Activated naive CD4-positive, alpha-beta T cell treated with anti-CD3 and anti-CD28 coated beads, Interleukin-2, amount 10 ng/mL, durations not matched to agents 7 days and 5 days (primary cell): Measurements from ENCODE around the gene FAM9C.
"Not testable (repeated sequence)": the region's sequence is repeated elsewhere in the genome, so short reads cannot be mapped to it uniquely, and the experiment has no call there.

Experiments used
- CTCF ChIA-PET: fragments of 350-600 bp; sonication (Branson Sonifier 250); formaldehyde crosslinking; loops from one replicate; lab custom pipeline; 2021; ENCODE audit warnings: antibody characterized with exemption; lab: Charles Lee
- DNase-seq: peaks from one replicate; pipeline ENCODE4 v3.0.0-alpha.2; 2020
- H3K27ac Mint-ChIP-seq: one replicate; pipeline ENCODE4 v1.8.0; 2021; ENCODE audit warnings: mild to moderate bottlenecking, moderate library complexity, mixed read lengths
- H3K27me3 Mint-ChIP-seq: one replicate; pipeline ENCODE4 v1.8.0; 2021; ENCODE audit warnings: mild to moderate bottlenecking, mixed read lengths
- H3K36me3 Mint-ChIP-seq: one replicate; pipeline ENCODE4 v1.8.0; 2021; ENCODE audit warnings: mixed read lengths
- H3K4me1 Mint-ChIP-seq: one replicate; pipeline ENCODE4 v1.8.0; 2021; ENCODE audit warnings: mixed read lengths
- H3K4me3 Mint-ChIP-seq: one replicate; pipeline ENCODE4 v1.8.0; 2021; ENCODE audit warnings: mild to moderate bottlenecking, moderate library complexity, mixed read lengths
- H3K9me3 Mint-ChIP-seq: one replicate; pipeline ENCODE4 v1.8.0; 2021; ENCODE audit warnings: mixed read lengths

The FAM9C gene

DNA sequence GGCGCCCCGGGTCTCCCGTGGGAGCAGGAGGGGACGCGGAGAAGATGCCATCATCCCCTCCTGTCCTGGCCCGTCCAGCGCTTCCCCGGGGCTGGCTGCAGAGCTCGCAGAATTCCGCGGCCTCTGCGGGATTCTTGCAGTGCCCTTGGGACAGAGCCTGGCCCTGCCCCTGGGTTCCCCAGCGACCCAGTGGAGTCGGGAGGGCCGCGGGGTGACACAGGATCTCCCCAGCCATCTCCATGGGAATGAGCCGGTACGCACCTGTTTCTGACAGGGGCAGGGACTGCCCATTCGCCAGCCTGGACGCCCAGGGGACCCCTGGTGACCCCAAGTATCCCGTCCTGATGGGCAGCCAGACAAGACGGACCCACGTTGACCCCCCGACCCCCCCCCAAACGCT, 482 bp downstream of the FAM9C start:
- Mint-ChIP-seq H3K27me3 (no peaks in the 10 kb centered on the region), H3K4me3 (no peak overlapping the region), H3K9me3 (peaks cover under 1% of the 10 kb centered on the region), H3K36me3 (peaks cover under 1% of the 10 kb centered on the region), H3K27ac (no peak overlapping the region), H3K4me1 (peaks cover 41% of the 10 kb centered on the region)
- no peak for DNase-seq
- CTCF ChIA-PET = no interaction called here

GRCh38 chrX:13043138-13043537, 1.3 kb downstream of the FAM9C start:
- peaks cover 36% of the 10 kb centered on the region for H3K4me1 Mint-ChIP-seq
- CTCF ChIA-PET = interaction anchor here (1.6 kb wide), 1 partner anchor 49 kb away, joined by 4 read pairs; no protein-coding TSS in a partner anchor

GRCh38 chrX:13036896-13037295, 7.5 kb downstream of the FAM9C start:
- peaks cover 4% of the 10 kb centered on the region for H3K4me1 Mint-ChIP-seq
- H3K36me3 Mint-ChIP-seq = peaks cover 6% of the 10 kb centered on the region
- no peak for DNase-seq
- H3K27ac Mint-ChIP-seq = no peak overlapping the region
- CTCF ChIA-PET = no interaction called here
- no peak overlapping the region for H3K4me3 Mint-ChIP-seq
- H3K9me3 Mint-ChIP-seq = no peaks in the 10 kb centered on the region
- no peaks in the 10 kb centered on the region for H3K27me3 Mint-ChIP-seq

More at GRCh38 chrX:13043138-13043537, 1.3 kb downstream of the FAM9C start:
- DNase-seq = no peak
- H3K9me3 Mint-ChIP-seq = no peaks in the 10 kb centered on the region
- no peak overlapping the region for H3K27ac Mint-ChIP-seq
- no peak overlapping the region for H3K4me3 Mint-ChIP-seq
- no peaks in the 10 kb centered on the region for H3K36me3 Mint-ChIP-seq
- H3K27me3 Mint-ChIP-seq = no peaks in the 10 kb centered on the region

- Mint-ChIP-seq H3K9me3 (no peaks in the 10 kb centered on the region), H3K4me3 (no peak overlapping the region), H3K36me3 (peaks cover 6% of the 10 kb centered on the region), H3K27ac (no peak overlapping the region), H3K4me1 (peaks cover 37% of the 10 kb centered on the region), H3K27me3 (no peaks in the 10 kb centered on the region)
- no peak for DNase-seq
- CTCF ChIA-PET = no interaction called here
Observed at GRCh38 chrX:13033193-13033592, 11.2 kb downstream of the FAM9C start.

- H3K4me3 Mint-ChIP-seq = peak overlapping the region; percentile 33
- peaks cover 65% of the 10 kb centered on the region for H3K4me1 Mint-ChIP-seq
- no peaks in the 10 kb centered on the region for H3K9me3 Mint-ChIP-seq
- peak; percentile 26 for DNase-seq
- H3K36me3 Mint-ChIP-seq = peaks cover 4% of the 10 kb centered on the region
- H3K27ac Mint-ChIP-seq = peak overlapping the region; percentile 84
- no peaks in the 10 kb centered on the region for H3K27me3 Mint-ChIP-seq
- CTCF ChIA-PET = no interaction called here
Observed at GRCh38 chrX:13029887-13030771, 14.3 kb downstream of the FAM9C start.

DNA sequence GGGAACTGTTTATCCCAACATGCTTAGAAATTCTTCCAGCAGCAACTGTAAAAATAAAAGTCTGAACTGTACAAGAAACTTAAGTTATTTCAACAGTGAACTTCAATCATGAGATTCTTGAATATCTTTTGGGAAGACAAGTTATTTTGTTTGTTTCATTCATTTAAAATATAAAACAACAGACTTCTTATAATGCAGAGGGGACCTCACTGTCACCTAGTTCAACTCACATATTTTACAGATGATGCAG, 14.9 kb downstream of the FAM9C start:
- Mint-ChIP-seq H3K27me3 (no peaks in the 10 kb centered on the region), H3K27ac (peak overlapping the region; percentile 84), H3K4me1 (peaks cover 70% of the 10 kb centered on the region), H3K36me3 (peaks cover 6% of the 10 kb centered on the region), H3K9me3 (no peaks in the 10 kb centered on the region), H3K4me3 (no peak overlapping the region)
- no peak for DNase-seq
- CTCF ChIA-PET = no interaction called here

DNA sequence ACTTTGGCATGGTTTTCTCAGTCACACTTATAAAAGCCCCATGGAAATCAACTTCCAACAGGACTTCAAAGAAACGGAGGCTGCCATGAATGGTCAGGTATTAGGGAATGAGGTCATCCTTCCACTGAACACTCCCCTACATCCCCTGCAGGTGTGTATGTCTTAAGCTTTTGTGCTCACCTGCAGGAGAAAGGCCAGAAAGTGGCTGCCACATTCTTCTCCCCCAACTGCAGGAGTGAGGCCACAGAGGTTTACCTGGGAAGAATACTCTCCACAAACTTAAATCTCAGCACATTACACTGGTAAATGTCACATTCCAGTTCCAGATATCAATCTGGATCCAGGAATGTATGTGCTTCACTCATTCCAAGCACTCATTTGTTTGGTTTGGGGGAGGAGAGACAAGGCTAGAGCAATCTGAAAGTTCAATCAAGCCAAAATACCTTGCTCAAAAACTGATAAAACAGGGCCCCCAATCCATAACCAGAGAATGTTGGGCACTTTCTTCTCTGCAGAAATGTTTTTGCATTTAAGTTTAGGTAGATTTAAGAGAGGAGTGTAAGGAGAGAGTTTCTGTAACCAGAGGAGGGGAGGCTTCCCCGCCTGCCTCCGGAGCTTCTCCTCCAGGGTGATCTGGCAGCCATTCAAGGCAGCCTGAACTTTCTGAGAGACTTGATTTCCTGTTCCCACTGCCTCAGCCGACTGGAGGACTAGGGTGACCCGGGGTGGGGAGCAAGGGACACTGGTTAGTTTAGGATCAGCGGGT, 15.4 kb downstream of the FAM9C start:
- Mint-ChIP-seq H3K9me3 (no peaks in the 10 kb centered on the region), H3K27me3 (no peaks in the 10 kb centered on the region), H3K4me1 (peaks cover 73% of the 10 kb centered on the region), H3K36me3 (peaks cover 6% of the 10 kb centered on the region), H3K27ac (peak overlapping the region; percentile 84), H3K4me3 (no peak overlapping the region)
- CTCF ChIA-PET = interaction anchor here (0.6 kb wide), 1 partner anchor 48 kb away, joined by 3 read pairs; no protein-coding TSS in a partner anchor
- DNase-seq = peak; percentile 21

- no peaks in the 10 kb centered on the region for H3K9me3 Mint-ChIP-seq
- peaks cover 83% of the 10 kb centered on the region for H3K4me1 Mint-ChIP-seq
- no peaks in the 10 kb centered on the region for H3K27me3 Mint-ChIP-seq
- no peak for DNase-seq
- no peak overlapping the region for H3K27ac Mint-ChIP-seq
- CTCF ChIA-PET = no interaction called here
- no peak overlapping the region for H3K4me3 Mint-ChIP-seq
- H3K36me3 Mint-ChIP-seq = peaks cover 4% of the 10 kb centered on the region
Observed at GRCh38 chrX:13026877-13027652, 17.4 kb downstream of the FAM9C start.

DNA sequence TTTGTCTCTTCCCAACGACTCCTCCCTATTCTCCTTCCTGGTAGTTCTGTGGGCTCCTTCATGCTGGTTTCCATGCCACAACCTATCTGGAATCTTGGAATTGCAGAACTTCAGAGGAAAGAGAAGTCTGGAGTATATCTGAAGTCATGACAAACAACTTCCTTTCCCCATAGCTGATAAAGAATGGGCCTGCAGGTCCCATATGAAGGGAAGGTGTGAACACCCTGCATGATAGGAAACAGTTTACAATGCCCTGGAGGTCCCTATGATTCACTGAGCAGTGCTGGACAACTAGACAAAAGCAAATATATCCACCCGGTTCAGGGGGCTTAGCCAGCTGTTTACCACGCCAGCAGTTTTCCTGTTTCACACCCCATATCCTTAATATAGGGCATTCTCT, 19.4 kb downstream of the FAM9C start:
- Mint-ChIP-seq H3K9me3 (no peaks in the 10 kb centered on the region), H3K27me3 (no peaks in the 10 kb centered on the region), H3K27ac (peak overlapping the region; percentile 24), H3K4me3 (no peak overlapping the region), H3K36me3 (peaks cover 4% of the 10 kb centered on the region), H3K4me1 (peaks cover 67% of the 10 kb centered on the region)
- CTCF ChIA-PET = interaction anchor here (2.9 kb wide), 1 partner anchor 10 kb away, joined by 13 read pairs; no protein-coding TSS in a partner anchor
- no peak for DNase-seq

DNA sequence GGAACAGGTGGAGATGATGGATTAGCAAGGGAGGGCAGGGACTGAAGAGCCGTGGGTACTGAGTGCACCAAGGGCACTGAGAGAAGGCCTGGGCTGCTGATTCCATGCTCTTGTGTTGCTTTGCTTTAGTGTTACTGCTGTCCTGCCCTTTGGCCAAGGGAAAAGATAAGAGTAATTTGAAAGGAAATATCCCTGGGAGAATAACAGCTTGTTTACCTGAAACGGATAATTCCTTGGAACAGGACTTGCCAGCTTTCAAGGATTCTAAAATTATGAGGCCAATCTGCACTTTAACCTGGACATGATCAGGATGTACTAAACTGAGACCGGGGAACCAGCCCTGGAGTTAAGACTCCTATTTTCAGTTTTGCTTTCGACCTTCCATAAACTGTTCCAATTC, 20.4 kb downstream of the FAM9C start:
- H3K9me3 Mint-ChIP-seq = no peaks in the 10 kb centered on the region
- CTCF ChIA-PET = interaction anchor here (2.9 kb wide), 1 partner anchor 9 kb away, joined by 13 read pairs; no protein-coding TSS in a partner anchor
- peaks cover 4% of the 10 kb centered on the region for H3K36me3 Mint-ChIP-seq
- H3K27me3 Mint-ChIP-seq = no peaks in the 10 kb centered on the region
- peaks cover 57% of the 10 kb centered on the region for H3K4me1 Mint-ChIP-seq
- H3K4me3 Mint-ChIP-seq = no peak overlapping the region
- DNase-seq = no peak
- no peak overlapping the region for H3K27ac Mint-ChIP-seq

- Mint-ChIP-seq H3K4me1 (peaks cover 52% of the 10 kb centered on the region), H3K9me3 (no peaks in the 10 kb centered on the region), H3K27me3 (no peaks in the 10 kb centered on the region), H3K36me3 (peaks cover 4% of the 10 kb centered on the region), H3K4me3 (no peak overlapping the region), H3K27ac (no peak overlapping the region)
- no peak for DNase-seq
- CTCF ChIA-PET = interaction anchor here (2.9 kb wide), 1 partner anchor 9 kb away, joined by 13 read pairs; no protein-coding TSS in a partner anchor
Observed at GRCh38 chrX:13023567-13023966, 20.9 kb downstream of the FAM9C start.

GRCh38 chrX:13022926-13023325, 21.5 kb downstream of the FAM9C start:
- no peaks in the 10 kb centered on the region for H3K9me3 Mint-ChIP-seq
- no peak overlapping the region for H3K27ac Mint-ChIP-seq
- no peaks in the 10 kb centered on the region for H3K27me3 Mint-ChIP-seq
- no peak overlapping the region for H3K4me3 Mint-ChIP-seq
- no peak for DNase-seq
- H3K4me1 Mint-ChIP-seq = peaks cover 46% of the 10 kb centered on the region
- CTCF ChIA-PET = no interaction called here
- peaks cover 4% of the 10 kb centered on the region for H3K36me3 Mint-ChIP-seq

GRCh38 chrX:13016731-13017130, 27.7 kb downstream of the FAM9C start:
- H3K9me3 Mint-ChIP-seq, H3K36me3 Mint-ChIP-seq, CTCF ChIA-PET, H3K27me3 Mint-ChIP-seq, DNase-seq, H3K4me3 Mint-ChIP-seq, H3K27ac Mint-ChIP-seq: not testable (repeated sequence)
- H3K4me1 Mint-ChIP-seq = peaks cover 55% of the 10 kb centered on the region
